ENCODE data around the gene SVOPL.

DNA sequence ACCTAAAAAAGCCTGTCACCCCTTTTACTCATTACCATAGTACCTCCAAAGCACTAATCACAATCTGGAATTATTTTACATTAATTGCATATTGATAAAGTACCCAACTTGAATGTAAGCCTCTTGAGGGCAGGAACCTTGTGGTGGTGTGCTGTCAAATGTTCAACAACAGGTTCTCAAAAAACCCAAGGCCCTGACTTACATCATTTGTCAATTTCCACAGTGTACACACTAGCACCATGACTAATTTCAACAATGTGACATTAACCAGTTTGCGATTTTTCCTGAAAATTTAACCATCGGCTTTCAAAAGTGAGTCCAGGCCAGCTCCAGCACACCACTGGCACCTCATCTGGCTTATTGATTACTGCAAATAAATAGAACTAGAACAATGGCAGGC, 87.5 kb downstream of the SVOPL start:
- no peak for TF ChIP-seq BHLHE40 (IDR thresholded peaks at IDR 0.05; ENCODE audit: borderline replicate concordance)
- no peak for TF ChIP-seq SUZ12 (IDR thresholded peaks at IDR 0.05)
- TF ChIP-seq NFRKB (IDR thresholded peaks at IDR 0.05), result no peak
- no peak for TF ChIP-seq FOXM1 (IDR thresholded peaks at IDR 0.05; ENCODE audit: borderline replicate concordance)
- no peak for TF ChIP-seq LEF1 (IDR thresholded peaks at IDR 0.05; ENCODE audit: borderline replicate concordance)
- TF ChIP-seq FOXA1 (IDR thresholded peaks at IDR 0.05), result no peak

Data from HEK293T (cell line).